ENCODE data around the gene ENOX1. TPM values are rescaled to one million over a fixed set of nuclear protein-coding genes. Genes with fewer than 3 reads are reported as not detected.
A peak's percentile ranks its signal among the peaks of the same experiment; 100 is the strongest.

ENOX1 gene
- total RNA-seq, 4 donors from 2014 or later: 0.25 to 0.52 (median 0.33) TPM

DNA sequence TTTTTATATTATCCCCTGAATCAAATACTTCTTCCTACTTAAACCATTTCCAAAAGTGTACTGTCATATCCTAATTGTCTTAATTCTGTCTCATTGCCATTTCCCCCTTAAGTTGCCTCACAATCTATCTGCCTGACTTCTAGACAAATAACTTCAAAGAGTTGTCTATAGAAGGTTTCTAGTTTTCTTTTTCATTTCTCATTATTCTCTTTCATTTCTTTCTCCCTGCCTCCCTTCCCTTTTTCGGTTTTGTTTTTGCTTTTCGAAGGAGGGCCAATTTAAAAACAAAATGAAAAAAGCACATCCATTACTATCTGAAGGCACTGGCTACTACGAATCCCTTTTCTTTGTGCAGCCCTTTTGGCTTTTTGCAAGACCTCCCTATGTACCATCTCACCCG lies 396.2 kb downstream of the ENOX1 start:
- H3K27ac ChIP-seq: no peak overlapping the region
- no peaks in the 10 kb centered on the region for H3K9me3 ChIP-seq
- 73% methylated on average over 4 of the region's 4 CpGs for WGBS
- H3K27me3 ChIP-seq: no peaks in the 10 kb centered on the region
- no peaks in the 10 kb centered on the region for H3K36me3 ChIP-seq
- no peak for DNase-seq (ENCODE audit: low spot score in 2 of 2)
- TF ChIP-seq, protein P1, sequence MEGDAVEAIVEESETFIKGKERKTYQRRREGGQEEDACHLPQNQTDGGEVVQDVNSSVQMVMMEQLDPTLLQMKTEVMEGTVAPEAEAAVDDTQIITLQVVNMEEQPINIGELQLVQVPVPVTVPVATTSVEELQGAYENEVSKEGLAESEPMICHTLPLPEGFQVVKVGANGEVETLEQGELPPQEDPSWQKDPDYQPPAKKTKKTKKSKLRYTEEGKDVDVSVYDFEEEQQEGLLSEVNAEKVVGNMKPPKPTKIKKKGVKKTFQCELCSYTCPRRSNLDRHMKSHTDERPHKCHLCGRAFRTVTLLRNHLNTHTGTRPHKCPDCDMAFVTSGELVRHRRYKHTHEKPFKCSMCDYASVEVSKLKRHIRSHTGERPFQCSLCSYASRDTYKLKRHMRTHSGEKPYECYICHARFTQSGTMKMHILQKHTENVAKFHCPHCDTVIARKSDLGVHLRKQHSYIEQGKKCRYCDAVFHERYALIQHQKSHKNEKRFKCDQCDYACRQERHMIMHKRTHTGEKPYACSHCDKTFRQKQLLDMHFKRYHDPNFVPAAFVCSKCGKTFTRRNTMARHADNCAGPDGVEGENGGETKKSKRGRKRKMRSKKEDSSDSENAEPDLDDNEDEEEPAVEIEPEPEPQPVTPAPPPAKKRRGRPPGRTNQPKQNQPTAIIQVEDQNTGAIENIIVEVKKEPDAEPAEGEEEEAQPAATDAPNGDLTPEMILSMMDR (IDR thresholded peaks at IDR 0.05): no peak
- TF ChIP-seq EP300 (IDR thresholded peaks at IDR 0.05): no peak
- TF ChIP-seq POLR2A (IDR thresholded peaks at IDR 0.05): no peak
- TF ChIP-seq POLR2AphosphoS5 (IDR thresholded peaks at IDR 0.05): no peak
- H3K4me3 ChIP-seq: no peak overlapping the region
- peaks cover 15% of the 10 kb centered on the region for H3K4me1 ChIP-seq

DNA sequence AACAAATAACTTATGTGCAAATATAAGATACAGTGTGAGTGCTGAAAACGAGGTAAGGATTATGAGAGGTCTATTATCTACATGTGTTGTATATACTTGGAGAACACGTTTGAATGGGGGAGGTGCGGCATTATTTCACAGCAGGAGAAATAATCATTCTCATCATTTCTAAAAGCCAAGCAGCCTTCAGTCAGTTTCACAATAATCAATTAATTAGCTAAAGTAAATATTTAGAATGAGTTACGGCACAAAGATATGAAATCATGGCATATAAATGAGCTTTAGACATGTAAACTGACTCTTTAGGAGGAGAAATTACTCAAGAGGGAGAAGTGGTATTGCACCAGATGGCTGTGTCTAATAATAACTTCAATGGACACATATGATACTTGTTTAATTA lies 396.8 kb downstream of the ENOX1 start:
- DNase-seq (ENCODE audit: low spot score in 2 of 2): no peak
- Histone ChIP-seq H3K4me1 (peaks cover 15% of the 10 kb centered on the region), H3K36me3 (no peaks in the 10 kb centered on the region), H3K27ac (no peak overlapping the region), H3K4me3 (no peak overlapping the region), H3K9me3 (no peaks in the 10 kb centered on the region), H3K27me3 (no peaks in the 10 kb centered on the region)
- WGBS: 69% methylated on average over 4 of the region's 4 CpGs
- TF ChIP-seq POLR2AphosphoS5 (IDR thresholded peaks at IDR 0.05) (no peak), POLR2A (IDR thresholded peaks at IDR 0.05) (no peak), EP300 (IDR thresholded peaks at IDR 0.05) (no peak)
- TF ChIP-seq, protein P1 (IDR thresholded peaks at IDR 0.05): no peak

DNA sequence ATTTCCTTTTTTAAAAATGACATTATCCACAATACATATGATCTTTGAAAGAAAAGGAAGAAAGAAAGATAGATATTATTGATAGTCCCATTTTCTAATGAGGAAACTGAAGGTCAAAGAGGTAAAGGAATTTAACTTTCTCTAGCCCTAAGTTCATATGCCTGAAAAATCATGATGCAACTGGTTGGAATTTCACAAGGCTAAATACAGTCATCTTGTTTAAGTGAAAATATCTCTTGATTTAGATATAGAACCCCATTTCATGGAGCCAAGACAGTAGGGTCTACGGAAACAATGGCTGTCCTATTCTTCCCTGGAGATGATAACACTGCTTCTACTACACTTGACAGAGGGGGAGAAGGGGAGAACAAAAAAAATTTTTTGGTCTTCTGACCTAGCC lies 397.2 kb downstream of the ENOX1 start:
- no peak overlapping the region for H3K27ac ChIP-seq
- no peaks in the 10 kb centered on the region for H3K27me3 ChIP-seq
- H3K4me1 ChIP-seq: peaks cover 15% of the 10 kb centered on the region
- WGBS: 87% methylated on average over 1 of the region's 1 CpG
- DNase-seq (ENCODE audit: low spot score in 2 of 2): no peak
- no peaks in the 10 kb centered on the region for H3K36me3 ChIP-seq
- no peak for TF ChIP-seq POLR2AphosphoS5 (IDR thresholded peaks at IDR 0.05)
- TF ChIP-seq, protein P1 (IDR thresholded peaks at IDR 0.05): no peak
- TF ChIP-seq EP300 (IDR thresholded peaks at IDR 0.05): no peak
- TF ChIP-seq POLR2A (IDR thresholded peaks at IDR 0.05): no peak
- H3K9me3 ChIP-seq: no peaks in the 10 kb centered on the region
- H3K4me3 ChIP-seq: no peak overlapping the region

DNA sequence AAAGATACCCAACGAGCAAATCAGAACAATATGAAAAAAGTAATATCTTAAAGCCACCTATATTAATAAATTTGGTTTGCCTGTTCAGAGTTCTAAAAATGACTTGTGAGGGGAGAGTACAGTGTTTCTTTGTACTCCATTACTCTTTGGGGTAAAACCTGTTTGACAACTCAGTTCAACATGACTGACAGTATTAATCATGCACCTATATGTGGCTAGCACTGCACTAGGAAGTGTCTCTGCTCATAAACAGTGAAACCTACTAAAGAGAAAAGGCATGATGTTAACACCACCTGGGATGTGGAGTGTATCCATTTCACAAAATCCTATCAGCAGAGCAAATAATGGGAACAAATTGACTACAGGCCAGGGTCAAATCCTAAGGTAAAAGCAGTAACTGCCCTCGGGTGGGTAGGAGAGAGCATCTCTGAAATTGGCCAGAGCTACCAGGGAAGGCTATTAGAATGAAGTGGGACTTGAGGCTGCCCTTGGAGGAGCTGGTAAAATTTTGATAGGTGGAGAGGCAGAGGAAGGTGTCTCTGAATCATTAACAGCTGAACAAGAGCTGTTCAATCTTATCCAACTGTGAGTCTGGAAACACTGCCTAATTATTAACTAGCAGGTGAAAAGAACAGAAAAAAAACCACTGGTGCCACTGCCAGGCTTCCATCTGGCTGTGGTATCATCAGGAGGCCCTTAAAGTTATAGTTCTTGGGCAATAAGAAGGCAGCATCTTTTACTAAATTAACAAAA lies 398.3 kb downstream of the ENOX1 start:
- no peak overlapping the region for H3K4me3 ChIP-seq
- 32% methylated on average over 2 of the region's 2 CpGs for WGBS
- no peaks in the 10 kb centered on the region for H3K9me3 ChIP-seq
- TF ChIP-seq, protein P1 (IDR thresholded peaks at IDR 0.05): no peak
- TF ChIP-seq EP300 (IDR thresholded peaks at IDR 0.05) (no peak), POLR2A (IDR thresholded peaks at IDR 0.05) (no peak), POLR2AphosphoS5 (IDR thresholded peaks at IDR 0.05) (no peak)
- peaks cover 15% of the 10 kb centered on the region for H3K4me1 ChIP-seq
- H3K36me3 ChIP-seq: no peaks in the 10 kb centered on the region
- no peak for DNase-seq (ENCODE audit: low spot score in 2 of 2)
- H3K27ac ChIP-seq: peak overlapping the region; percentile 37
- no peaks in the 10 kb centered on the region for H3K27me3 ChIP-seq

DNA sequence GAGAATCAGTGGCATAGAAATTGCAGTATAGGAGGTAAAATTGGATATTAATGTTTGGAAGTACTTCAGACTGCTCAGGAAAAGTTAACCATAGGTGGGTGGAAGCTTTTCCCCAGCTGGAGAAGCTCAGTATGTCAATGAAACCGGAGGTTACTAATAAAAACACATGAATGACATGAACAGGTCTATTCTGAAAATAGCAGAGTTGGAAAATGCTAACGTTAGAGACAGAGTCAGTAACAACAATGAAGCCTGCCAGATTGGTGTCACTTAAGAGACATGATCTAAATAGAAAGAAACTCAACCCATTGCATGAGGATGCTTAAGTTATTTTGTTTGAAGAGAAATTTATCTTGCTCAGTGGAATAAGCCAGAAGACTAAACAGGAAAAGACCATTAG lies 398.9 kb downstream of the ENOX1 start:
- Histone ChIP-seq H3K36me3 (no peaks in the 10 kb centered on the region), H3K9me3 (no peaks in the 10 kb centered on the region), H3K4me1 (peaks cover 15% of the 10 kb centered on the region), H3K27me3 (no peaks in the 10 kb centered on the region), H3K27ac (peak overlapping the region; percentile 37), H3K4me3 (no peak overlapping the region)
- DNase-seq (ENCODE audit: low spot score in 2 of 2): no peak
- WGBS: 41% methylated on average over 2 of the region's 2 CpGs
- TF ChIP-seq POLR2A (IDR thresholded peaks at IDR 0.05) (no peak), POLR2AphosphoS5 (IDR thresholded peaks at IDR 0.05) (no peak), EP300 (IDR thresholded peaks at IDR 0.05) (no peak)
- TF ChIP-seq, protein P1 (IDR thresholded peaks at IDR 0.05): no peak
